Suprapubic skin (tissue), 4 donors: ENCODE results near the gene DDR1. TPM values are rescaled to one million over a fixed set of nuclear protein-coding genes. Genes with fewer than 3 reads are reported as not detected.

Source experiments
- DNase-seq, 2 donors: peaks; one replicate each; pipeline ENCODE4 v3.0.0-alpha.2; 2019; ENCODE audit warnings: low spot score in 2 of 2
- H3K27ac ChIP-seq: fragments of 200-600 bp; sonication (generic); one replicate; pipeline ENCODE4 v1.5.1; 2019
- H3K27me3 ChIP-seq: fragments of 200-600 bp; sonication (generic); one replicate; pipeline ENCODE4 v1.5.1; 2019
- H3K36me3 ChIP-seq: fragments of 200-600 bp; sonication (generic); one replicate; pipeline ENCODE4 v1.5.1; 2019
- H3K4me1 ChIP-seq: fragments of 200-600 bp; sonication (generic); one replicate; pipeline ENCODE4 v1.5.1; 2019
- H3K4me3 ChIP-seq: fragments of 200-600 bp; sonication (generic); one replicate; pipeline ENCODE4 v1.5.1; 2019; ENCODE audit warnings: mild to moderate bottlenecking
- H3K9me3 ChIP-seq: fragments of 200-600 bp; sonication (generic); one replicate; pipeline ENCODE4 v1.5.1; 2019
- CTCF ChIP-seq, 2 donors: fragments of 200-600 bp in 1 of 2; fragments of 450-650 bp in 1 of 2; sonication (generic) in 1 of 2; IDR thresholded peaks; one replicate each; pipeline ENCODE4 v1.5.1; 2016 to 2019; ENCODE audit warnings: antibody characterized with exemption in 2 of 2, mild to moderate bottlenecking in 1 of 2, moderate library complexity in 1 of 2
- EP300 ChIP-seq: sonication (generic); formaldehyde crosslinking; IDR thresholded peaks from one replicate; pipeline ENCODE4 v1.6.1; 2017; ENCODE audit warnings: antibody characterized with exemption
- POLR2A ChIP-seq, 2 donors: fragments of 450-650 bp; IDR thresholded peaks; one replicate each; pipeline ENCODE4 v1.6.1; 2017; ENCODE audit warnings: antibody characterized with exemption in 2 of 2, mild to moderate bottlenecking in 2 of 2, moderate library complexity in 2 of 2
- POLR2AphosphoS5 ChIP-seq, 3 donors: sonication (generic); formaldehyde crosslinking; IDR thresholded peaks; one replicate each; pipeline ENCODE4 v1.6.1; 2017; ENCODE audit warnings: antibody characterized with exemption in 3 of 3
- WGBS: methylation state at CpG from one replicate; pipeline ENCODE4 v1.1.5; 2018; 5-methylcytosine and 5-hydroxymethylcytosine counted together
- total RNA-seq, 4 donors: library from RNA; depleted of rRNA; stranded (reverse); fragments of >200 nt; gene quantifications; one replicate each; pipeline ENCODE4 v1.1.0, GENCODE V29; 2016

The DDR1 gene
- total RNA-seq, 4 donors from 2014 or later: 161 to 210 (median 188) TPM

- Histone ChIP-seq H3K4me1 (peaks cover 19% of the 10 kb centered on the region), H3K36me3 (peaks cover 97% of the 10 kb centered on the region), H3K4me3 (no peak overlapping the region), H3K27me3 (no peaks in the 10 kb centered on the region), H3K9me3 (no peaks in the 10 kb centered on the region), H3K27ac (no peak overlapping the region)
- DNase-seq: no peak
- 83% methylated on average over 12 of the region's 12 CpGs for WGBS
- no peak for TF ChIP-seq POLR2A (IDR thresholded peaks at IDR 0.05)
Measured at GRCh38 chr6:30894381-30894780, 10.1 kb downstream of the DDR1 start.

GRCh38 chr6:30894935-30895334 is 10.6 kb downstream of the DDR1 start:
- DNase-seq: no peak
- H3K9me3 ChIP-seq: no peaks in the 10 kb centered on the region
- WGBS: 92% methylated on average over 3 of the region's 3 CpGs
- no peak overlapping the region for H3K4me3 ChIP-seq
- no peak overlapping the region for H3K27ac ChIP-seq
- H3K36me3 ChIP-seq: peaks cover 97% of the 10 kb centered on the region
- peaks cover 13% of the 10 kb centered on the region for H3K4me1 ChIP-seq
- H3K27me3 ChIP-seq: no peaks in the 10 kb centered on the region
- TF ChIP-seq EP300: no peak
- TF ChIP-seq POLR2A (IDR thresholded peaks at IDR 0.05): no peak
- no peak for TF ChIP-seq CTCF (IDR thresholded peaks at IDR 0.05)
- no peak for TF ChIP-seq POLR2AphosphoS5 (IDR thresholded peaks at IDR 0.05)

- no peaks in the 10 kb centered on the region for H3K9me3 ChIP-seq
- H3K27ac ChIP-seq: no peak overlapping the region
- H3K36me3 ChIP-seq: peaks cover 93% of the 10 kb centered on the region
- TF ChIP-seq EP300 (no peak), CTCF (IDR thresholded peaks at IDR 0.05) (no peak), POLR2AphosphoS5 (IDR thresholded peaks at IDR 0.05) (no peak), POLR2A (IDR thresholded peaks at IDR 0.05) (no peak)
- DNase-seq: no peak
- WGBS: 75% methylated on average over 10 of the region's 10 CpGs
- no peaks in the 10 kb centered on the region for H3K27me3 ChIP-seq
- peaks cover 9% of the 10 kb centered on the region for H3K4me1 ChIP-seq
- H3K4me3 ChIP-seq: no peak overlapping the region
Measured at GRCh38 chr6:30895343-30895742, 11.0 kb downstream of the DDR1 start.

GRCh38 chr6:30896541-30896940 is 12.2 kb downstream of the DDR1 start:
- DNase-seq: no peak
- no peaks in the 10 kb centered on the region for H3K9me3 ChIP-seq
- no peaks in the 10 kb centered on the region for H3K4me1 ChIP-seq
- H3K27me3 ChIP-seq: no peaks in the 10 kb centered on the region
- H3K4me3 ChIP-seq: no peak overlapping the region
- H3K36me3 ChIP-seq: peaks cover 84% of the 10 kb centered on the region
- WGBS: 81% methylated on average over 9 of the region's 13 CpGs
- H3K27ac ChIP-seq: no peak overlapping the region
- TF ChIP-seq CTCF (IDR thresholded peaks at IDR 0.05) (no peak), POLR2A (IDR thresholded peaks at IDR 0.05) (no peak), POLR2AphosphoS5 (IDR thresholded peaks at IDR 0.05) (no peak), EP300 (no peak)

GRCh38 chr6:30897882-30898281 is 13.6 kb downstream of the DDR1 start:
- no peaks in the 10 kb centered on the region for H3K9me3 ChIP-seq
- H3K4me1 ChIP-seq: no peaks in the 10 kb centered on the region
- H3K27me3 ChIP-seq: no peaks in the 10 kb centered on the region
- no peak for TF ChIP-seq POLR2AphosphoS5 (IDR thresholded peaks at IDR 0.05)
- no peak for TF ChIP-seq POLR2A (IDR thresholded peaks at IDR 0.05)
- TF ChIP-seq EP300: no peak
- TF ChIP-seq CTCF (IDR thresholded peaks at IDR 0.05): no peak
- no peak for DNase-seq
- 80% methylated on average over 9 of the region's 16 CpGs for WGBS
- H3K4me3 ChIP-seq: no peak overlapping the region
- H3K36me3 ChIP-seq: peaks cover 70% of the 10 kb centered on the region
- no peak overlapping the region for H3K27ac ChIP-seq

- no peak overlapping the region for H3K27ac ChIP-seq
- H3K27me3 ChIP-seq: no peaks in the 10 kb centered on the region
- no peak for DNase-seq
- H3K4me3 ChIP-seq: no peak overlapping the region
- WGBS: 79% methylated on average over 15 of the region's 23 CpGs
- no peaks in the 10 kb centered on the region for H3K9me3 ChIP-seq
- H3K36me3 ChIP-seq: peaks cover 61% of the 10 kb centered on the region
- TF ChIP-seq EP300 (no peak), POLR2AphosphoS5 (IDR thresholded peaks at IDR 0.05) (no peak), POLR2A (IDR thresholded peaks at IDR 0.05) (no peak), CTCF (IDR thresholded peaks at IDR 0.05) (no peak)
- no peaks in the 10 kb centered on the region for H3K4me1 ChIP-seq
Measured at GRCh38 chr6:30898750-30899360, 14.5 kb downstream of the DDR1 start.
